Activated T-cell treated with anti-CD3 and anti-CD28 coated beads for 48 hours (primary cell): ENCODE results near the gene SKI.

Experiments used
- DNase-seq: peaks from one replicate; pipeline ENCODE4 v3.0.0-alpha.2; 2020; ENCODE audit warnings: low read depth

The SKI gene

DNA sequence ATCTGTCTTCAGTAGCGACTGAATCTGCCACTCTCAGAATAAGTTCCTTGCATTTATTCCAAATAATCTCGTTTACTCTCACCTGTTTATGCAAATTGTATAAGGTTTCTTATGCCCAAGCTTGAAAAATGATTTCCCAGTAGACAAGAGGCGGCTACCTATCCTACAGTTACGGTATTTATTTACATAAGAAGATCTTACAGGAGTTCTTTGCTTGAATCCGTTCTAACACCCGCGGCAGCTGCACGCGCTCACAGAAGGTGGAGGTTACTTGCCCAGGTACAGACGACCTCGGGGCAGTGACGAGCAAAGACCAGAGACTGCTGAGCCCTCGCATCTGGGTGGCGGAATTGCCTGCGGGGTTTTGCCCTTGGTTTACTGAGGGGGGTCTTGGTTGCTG lies 79.9 kb downstream of the SKI start:
- no peak for DNase-seq

DNA sequence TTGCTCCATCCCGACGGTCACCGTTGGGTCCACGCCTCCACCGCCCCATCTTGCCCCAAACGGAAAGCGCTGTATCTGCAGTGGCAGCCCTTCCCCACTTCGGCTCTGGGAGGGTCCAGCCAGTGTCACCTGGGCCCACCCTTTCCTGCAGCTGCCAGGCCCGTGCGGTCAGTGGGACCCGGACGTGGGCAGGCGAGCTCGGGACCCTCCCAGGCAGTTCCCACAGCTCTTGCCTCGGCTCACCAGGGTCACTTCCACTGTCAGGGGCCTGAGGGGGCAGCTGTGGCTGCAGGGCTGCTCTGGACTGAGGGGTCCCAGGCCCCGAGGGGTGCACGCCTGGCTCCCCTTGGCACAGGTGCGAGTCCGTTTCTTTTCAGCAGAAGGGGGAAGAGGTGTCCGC lies 80.7 kb downstream of the SKI start:
- DNase-seq, result no peak

DNA sequence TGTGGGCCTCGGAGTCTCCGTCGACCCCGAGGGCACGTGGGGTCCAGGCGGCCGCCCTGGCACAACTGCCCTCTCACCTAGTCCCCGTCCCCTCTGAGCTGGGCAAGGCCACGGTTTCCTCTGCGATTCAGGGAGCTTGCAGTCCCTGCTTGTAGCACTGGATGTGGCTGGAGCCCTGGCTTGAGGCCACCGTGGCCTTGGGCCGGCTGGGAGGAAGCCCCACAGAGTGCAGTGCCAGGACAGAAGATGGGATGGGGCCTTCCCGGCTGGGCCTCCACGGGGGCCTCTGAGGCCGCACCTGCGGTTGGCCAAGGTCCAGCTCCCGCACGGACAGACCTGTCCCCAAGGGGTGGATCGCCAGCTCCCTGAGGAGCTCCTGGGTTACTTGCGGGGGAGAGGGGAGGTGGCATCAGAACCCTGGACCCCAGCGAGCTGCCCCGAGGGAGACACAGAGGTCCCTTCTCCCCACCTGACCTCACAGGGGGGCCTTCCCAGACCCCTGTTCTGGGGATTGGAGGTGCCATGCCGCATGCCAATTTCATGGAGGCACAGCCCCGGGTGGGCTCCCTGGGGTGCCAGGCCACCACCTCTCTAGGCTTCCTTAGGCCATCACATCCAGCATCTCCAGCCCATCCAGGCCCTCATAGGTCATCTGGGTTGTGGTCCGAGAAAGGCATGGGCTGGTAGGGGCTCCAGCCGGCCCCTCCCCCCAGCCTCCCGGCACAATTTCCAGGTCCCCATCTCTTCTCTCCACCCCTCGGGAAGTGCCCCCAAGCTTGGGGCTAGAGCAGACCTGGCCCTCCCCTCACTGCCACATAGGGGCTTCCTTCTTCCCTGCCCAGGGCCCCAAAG lies 82.4 kb downstream of the SKI start:
- DNase-seq, result no peak

DNA sequence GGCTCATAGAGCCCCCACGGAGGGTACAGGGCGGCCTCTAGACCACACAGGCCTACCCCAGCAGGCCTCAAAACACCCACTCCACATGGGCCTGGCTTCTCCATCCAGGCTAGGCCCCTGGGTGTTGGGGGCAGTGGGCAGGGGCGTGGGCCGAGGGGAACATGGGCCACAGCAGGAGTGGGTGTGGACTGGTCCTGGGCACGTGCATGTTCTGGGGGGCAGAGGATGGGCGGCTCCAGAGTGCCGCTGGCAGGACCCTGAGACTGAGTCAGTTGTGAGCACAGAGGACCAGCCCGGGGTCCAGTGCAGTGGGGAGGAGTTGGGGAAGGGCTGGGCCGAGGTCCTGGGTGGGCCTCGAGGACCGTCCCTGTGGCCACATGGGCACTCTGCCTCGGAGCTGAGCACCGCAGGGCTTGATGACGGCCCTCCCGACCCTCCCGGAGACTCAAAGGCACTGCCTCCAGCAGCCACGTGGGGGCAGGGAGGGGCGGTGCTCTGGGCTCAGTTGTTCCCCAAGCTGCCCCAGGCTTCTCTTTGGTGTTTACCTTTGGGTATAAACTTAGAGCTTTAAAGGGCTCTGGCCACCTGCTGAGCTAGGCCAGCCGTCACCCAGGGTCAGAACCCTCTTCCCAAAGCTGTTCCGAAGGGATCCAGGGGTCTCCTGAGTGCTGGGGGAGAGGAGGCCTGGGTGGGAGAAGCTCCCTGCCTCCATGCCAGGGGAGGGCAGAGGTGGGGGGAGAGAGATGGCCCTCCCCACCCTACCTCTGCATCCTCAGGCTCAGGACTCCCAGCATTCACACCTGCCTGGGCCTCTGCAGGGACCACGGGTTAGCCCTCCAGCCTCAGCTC lies 83.3 kb downstream of the SKI start:
- DNase-seq, result peak; percentile 63

DNA sequence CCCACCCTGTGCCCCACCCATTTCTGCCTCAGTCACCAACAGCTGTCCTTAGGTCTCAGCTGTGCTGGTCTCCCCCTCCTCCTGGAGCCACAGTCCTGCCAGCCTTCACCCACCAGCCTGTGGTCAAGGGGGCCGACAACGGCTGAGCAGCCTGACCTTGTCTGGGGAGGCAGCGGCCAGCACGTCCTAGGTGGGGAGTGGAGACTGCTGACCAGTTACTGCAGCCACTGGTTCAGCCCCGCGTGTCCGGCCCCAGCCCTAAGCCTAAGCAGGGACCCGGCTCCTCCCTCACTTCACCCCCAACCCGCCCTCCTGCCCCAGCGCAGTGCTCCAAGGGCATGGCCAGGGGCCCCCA lies 84.0 kb downstream of the SKI start:
- no peak for DNase-seq

DNA sequence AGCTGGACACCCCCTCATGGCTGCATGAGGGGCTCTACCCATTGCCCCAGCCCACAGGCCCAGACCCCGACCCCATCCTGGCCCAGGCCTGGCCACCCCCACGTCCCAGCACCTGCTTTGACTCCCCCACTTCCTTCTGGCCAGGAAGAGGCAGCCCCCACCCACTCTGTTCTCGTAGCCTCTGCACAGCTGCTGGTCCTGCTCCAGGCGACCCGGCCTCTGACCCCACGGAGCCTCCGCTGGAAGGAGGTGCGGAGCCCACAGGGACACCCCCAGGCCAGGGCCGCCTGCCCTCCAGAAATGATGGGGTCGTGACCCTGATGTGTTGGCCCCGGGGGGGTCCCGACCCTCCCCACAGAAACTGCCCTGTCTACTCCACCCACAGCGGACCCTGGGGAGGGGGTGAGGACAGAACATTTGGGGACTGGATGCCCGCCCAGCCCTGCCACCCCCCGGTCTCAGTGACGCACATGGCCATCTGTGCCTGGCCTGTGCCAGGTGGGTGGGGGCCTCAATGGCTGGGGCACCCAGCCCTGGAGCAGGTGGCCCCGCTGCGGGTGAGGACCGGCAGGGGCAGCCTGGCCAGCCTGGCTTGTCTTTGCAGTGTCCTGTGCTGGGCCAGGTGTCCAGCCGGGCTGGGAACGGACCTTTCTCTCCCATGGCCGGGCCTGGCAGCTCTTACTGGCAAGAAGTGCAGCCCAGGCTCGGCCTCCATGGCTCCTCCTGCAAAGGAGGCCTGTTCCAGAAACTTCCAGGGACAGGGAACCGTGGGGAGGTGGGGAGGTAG lies 84.6 kb downstream of the SKI start:
- no peak for DNase-seq

DNA sequence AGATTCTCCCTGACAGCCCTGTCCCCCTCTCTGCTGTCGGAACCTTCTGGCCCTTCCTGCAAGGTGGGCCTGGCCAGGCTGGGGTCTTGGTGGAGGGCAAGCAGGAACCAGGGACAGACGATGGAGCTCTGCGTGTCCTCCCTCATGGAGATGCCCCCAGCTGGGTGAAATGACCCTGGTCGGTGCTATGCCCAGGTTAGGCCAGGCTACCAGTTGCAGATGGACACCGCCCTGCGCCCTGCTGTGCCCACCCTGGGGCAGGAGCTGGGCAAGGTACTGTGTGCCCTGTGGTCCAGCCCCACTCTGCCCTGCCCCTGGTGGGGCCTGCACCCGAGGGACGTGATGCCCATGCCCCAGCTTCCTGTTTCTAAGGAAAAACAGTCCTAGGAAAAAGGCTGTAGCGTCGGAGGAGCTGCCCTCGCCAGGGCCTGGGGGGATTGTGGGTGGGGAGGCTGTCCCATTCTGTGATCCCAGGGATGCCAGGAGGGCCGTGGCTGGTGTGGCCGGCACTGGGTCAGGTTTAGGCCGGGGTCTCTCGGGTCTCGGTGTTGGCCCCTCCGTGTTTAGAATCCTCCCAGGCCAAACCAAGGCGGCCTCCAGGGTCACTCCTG lies 85.6 kb downstream of the SKI start:
- DNase-seq, result no peak

DNA sequence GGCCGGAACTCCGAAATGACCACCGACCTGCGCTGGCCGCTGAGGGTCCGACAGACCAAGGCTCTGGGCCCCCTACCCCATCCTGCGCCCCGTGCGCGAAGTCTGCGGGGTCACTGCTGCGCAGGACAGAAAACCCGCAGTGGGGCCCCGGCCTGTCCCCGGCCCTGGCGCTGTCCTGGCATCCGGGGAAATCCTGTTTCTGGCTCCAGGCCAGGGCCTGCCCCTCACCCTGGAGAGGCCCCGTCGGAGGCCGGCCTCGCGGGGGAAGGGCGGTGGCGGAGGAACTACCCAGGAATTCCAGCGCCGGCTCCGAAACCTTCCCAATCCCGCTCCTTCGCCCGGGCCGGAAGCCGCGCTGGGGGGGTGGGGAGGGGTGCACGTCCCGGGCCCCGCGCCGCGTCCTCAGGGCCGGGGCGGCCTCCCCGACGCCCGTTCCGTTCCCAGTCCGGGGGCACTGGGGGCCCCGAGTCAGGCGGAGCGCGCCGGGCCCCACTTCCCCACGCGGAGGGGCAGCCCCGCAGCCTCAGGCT lies 86.2 kb downstream of the SKI start:
- no peak for DNase-seq

DNA sequence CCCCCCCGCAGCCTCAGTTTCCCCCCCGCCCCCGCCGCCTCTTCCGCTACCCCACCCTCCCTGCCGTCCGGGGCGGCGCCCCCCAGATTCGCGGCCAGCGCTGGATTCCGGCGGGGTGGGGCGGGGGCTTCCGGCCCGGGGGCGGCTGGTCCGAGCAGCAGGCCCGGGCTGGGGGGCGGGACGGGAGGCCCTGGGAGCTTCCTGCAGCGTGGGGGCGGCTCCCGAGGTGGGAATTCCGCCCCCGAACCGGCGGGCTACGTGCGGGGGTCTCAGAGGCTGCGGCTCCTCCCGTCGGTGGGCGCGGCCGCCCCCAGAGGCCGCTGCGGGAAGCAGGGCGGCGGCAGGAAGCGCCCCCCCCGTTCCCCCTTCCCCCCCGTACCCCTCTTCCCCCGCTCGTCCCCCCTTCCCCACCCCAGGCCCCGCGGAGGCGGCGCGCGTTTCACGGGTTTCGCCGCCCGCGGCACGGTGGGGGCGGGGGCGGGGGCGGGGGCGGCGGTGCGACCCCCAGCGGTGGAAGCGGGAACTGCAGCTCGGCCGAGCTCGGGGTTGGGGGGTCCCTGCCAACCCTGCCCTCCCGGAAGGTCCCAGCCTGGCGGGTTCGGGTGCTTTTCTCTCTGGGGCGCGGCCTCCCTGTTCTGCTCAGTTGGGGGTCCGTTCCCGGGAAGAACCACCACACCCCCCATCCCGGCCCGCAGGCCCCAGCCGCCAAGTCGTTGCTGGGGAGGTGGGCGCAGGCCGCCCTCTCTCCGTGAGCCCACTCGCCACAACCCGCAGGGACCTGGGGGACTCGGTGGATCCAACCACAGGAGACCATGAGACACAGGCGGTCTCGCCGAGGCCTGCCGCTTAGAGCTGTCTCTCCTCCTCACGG lies 86.9 kb downstream of the SKI start:
- peak; percentile 58 for DNase-seq

DNA sequence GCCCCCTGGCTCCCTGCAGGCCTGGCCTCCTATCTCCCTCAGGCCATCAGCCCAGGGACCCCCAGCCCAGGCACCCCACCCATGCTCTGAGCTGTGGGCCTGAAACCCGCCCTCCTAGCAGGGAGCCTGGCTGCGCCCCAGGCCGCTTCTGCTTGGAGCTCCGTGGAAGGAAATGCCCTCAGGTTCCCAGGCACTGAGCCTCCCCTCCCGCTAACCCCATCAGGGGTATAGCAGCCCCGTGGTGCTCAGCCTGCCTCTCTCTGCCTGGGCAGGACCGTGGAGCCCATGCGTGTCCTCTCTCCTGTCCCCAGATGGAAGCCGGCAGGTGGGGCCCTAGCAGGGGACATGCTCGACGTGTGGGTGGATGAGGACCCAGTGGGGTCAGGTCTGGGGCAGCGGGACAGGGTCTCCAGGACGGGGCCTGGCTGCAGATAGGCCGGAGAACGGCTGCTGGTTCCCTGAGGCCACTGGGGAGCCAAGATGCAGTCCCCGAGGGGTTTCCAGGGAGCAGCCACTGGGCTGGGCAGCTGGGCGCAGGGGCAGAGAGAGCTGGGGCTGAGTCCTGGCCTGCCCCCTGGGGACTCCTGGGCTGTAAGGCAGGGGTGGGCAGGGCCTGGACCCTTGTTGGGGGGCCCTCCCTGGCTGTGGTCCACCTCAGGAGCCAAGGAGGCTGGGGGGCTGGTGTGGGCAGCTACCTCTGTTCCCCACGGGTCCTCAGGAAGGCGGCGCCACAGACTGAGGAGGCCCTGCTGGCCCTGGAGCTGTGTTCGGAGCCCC lies 87.7 kb downstream of the SKI start:
- no peak for DNase-seq

DNA sequence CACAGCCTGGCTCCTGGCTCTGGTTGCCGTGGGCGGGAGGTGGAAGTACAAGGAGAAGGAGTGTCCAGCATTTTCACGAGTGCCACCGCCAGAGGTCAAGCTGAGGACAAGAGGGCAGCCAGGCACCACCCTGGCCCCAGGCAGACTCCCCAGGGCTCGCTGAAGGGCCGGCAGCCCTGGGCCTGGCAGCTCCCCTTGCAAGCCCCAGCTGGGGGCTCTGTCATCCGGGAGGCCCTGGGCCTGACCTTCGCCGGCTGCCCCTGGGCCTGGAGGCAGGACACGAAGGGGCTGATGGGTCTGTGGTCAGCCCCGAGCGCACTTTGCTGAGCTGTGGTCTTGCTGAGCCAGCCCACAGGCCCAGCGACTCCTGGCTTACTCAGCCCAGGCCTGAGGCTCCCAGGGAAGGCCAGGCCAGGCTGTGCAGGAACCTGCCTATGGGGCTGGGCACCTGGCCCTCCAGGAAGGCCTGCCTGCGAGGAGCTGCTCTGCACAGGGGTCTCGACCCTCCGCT lies 88.4 kb downstream of the SKI start:
- no peak for DNase-seq

DNA sequence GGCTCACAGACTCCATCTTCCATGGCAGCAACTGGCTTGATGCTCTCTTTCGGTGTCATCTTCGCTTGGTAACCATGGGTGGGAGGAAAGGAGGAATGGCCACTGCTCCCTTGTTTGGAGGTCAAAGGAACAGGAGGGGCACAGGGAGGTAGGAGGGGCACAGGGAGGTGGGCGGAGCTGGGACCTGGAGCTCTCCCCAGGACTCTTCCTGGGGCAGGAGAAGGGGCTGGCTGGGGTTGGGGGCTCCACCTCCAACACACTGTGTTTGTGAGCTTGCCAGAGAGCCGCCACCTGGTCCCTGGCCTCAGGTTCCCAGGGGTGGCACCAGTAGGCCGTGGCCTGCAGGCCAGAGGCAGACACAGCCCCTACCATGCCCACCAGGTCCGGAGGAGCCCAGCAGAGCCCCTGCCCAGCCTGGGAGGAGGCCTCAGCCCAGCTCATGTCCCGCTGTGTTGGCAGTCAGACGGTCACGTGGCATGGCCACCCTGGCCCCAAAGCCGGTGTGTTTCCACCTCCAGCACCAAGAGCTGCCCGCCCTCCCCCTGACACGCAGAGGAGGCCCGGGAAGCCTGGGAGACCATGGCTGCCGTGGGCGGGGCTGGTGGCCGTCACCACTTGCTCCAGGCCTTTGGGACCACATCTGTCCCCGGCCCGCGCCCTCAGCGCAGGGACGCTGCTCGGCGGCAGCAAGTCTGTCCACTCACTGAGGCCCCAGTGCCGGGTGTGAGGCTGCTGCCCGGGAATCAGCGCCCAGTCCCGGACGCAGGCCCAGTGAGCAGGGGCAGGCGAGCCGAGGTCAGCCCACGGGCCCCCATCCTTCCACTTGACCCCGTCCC lies 89.3 kb downstream of the SKI start:
- DNase-seq, result no peak

DNA sequence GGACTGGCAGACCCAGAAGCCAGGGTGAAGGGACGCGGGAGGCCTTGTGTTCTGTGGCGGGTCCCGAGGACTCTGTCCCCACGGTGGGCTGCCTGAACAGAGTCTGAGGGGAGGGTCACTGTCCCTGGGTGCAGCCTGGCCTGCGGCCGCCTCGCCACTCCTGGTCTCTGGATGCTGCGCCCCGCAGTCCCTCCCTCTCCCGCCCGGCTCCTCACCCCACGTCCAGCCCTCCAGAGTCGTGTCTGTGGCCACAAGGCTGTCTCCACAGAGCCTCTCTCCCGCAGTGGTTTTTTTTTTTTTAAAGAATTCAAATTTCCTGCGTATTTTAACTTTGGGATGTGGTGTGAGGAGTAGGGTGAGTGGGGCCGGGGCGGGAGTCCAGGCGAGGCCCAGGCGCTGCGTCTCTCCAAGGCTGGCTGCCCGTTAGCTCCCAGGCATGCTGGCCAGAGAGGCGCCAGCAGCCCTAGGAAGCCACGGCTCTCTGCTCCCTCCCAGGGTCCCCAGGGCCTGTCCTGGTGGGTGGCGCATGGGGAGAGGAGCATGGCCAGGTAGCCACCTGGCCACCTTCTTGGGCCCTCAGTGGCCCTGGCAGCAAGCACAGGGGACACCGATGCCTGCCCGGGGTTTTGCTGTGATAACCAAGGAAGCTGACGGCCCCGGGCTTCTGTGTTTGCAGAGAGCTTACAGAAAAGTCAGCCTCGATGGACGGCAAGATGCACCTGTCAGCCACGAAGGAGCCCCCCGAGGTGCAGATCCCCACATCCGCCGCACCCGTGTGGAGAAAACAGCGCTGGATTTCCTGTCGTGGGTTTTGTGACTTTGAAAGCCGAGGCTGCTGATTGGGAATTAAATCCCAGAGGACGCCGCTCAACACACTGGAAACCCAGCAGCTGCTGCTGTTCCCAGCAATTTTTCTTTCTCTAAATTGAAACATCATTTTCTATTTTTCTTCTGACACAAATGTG lies 90.5 kb downstream of the SKI start:
- DNase-seq, result no peak

DNA sequence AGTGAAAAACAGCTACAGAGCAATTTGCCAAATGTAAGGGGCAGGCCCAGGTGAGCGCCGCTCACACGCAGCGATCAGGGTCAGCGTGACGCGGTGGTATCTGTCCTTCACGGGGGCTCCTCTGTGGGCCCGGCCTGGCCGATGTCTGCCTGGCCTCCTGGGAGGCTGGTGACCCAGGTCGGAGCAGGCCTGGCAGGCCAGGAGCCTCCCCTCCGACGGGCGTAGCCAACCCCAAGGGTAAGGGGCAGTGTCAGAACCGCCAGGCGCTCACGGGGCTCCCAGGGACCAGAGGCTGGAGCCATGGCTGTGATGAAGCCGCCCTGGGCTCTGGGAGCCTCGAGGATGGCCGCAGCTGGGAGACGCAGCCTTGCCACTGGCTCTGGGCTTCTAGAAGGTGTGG lies 91.2 kb downstream of the SKI start:
- DNase-seq, result no peak

DNA sequence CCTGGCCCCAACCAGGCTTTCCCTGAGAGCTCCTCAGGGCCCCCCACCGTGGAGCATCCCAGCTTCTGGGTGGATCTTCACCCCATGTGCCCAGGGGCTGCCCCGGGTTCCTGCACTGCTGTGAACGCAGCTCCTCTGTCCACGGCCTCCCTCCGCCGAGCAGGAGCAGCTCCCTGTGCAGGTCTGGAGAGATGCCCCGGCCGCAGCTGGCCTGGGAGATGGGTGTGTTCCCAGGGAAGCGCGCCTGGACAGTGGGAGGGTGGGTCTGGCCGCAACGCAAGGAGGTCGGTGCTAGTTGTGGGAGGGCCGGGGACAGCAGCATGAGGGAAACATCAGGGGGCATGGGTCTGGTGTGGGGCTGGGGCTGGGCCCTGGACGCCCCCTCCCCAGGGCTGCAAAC lies 91.9 kb downstream of the SKI start:
- no peak for DNase-seq

DNA sequence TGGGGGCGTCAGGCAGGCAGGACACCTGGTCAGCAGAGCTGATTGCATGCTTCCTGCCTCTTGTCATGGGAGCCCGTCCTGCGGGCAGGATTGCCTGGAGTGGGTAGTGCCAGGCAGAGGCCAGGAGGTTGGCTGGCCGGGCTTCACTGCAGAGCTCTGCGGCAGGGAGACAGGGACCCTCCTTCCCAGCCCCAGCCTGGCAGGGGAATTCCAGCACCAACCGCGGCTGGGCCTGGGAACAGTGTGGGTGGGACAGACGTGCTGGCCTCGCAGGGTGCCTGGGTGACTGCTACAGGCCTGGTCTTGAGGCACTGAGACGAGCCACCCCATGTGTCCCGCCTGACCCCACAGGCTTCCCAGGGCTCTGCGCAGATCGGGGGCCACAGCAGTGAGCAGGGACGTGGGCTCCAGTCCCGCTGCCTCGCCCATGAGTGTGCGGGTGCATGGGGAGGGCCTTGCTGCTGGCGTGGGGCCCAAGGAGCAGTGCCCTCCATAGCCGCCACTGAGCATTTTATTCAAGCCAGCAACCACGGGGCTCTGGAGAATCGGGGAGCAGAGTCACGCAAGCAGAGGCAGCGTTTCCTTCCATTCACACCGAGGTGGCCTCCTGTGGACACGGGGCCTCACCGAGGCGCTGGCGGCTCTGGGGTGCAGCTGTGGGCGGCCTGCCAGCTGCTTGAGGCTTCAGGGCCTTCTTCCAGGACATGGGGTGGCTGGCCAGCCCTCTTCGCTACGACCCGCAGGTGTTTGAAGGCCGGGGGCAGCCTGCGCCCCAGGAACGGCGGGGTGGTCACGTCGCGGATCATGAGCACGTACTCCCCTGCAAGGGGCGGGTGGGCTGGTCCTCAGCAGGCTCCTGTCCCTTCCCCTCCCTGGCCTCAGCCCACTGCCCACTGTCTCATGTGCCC lies 92.9 kb downstream of the SKI start:
- DNase-seq, result no peak
